MM.1S (cell line): Measurements from ENCODE around the gene ETNK2.

Experiments used
- DNase-seq: peaks from one replicate; pipeline ENCODE4 v3.0.0-alpha.2; 2015
- H2AFZ ChIP-seq: fragments of 300-600 bp; sonication (generic); 2 replicates; pipeline ENCODE4 v1.6.0; 2016; ENCODE audit warnings: antibody characterized with exemption, low read length
- H3F3A ChIP-seq: fragments of 300-600 bp; sonication (generic); 2 replicates; pipeline ENCODE4 v1.6.1; 2016; ENCODE audit warnings: mild to moderate bottlenecking, antibody characterized with exemption, low read length, moderate library complexity, mixed read lengths; ENCODE audit not compliant: insufficient read depth
- H3K27ac ChIP-seq: fragments of 300-600 bp; sonication (generic); 2 replicates; pipeline ENCODE4 v1.5.1; 2016; ENCODE audit warnings: mild to moderate bottlenecking, low read length
- H3K27me3 ChIP-seq: fragments of 300-600 bp; sonication (generic); replicated peaks from 2 replicates; pipeline ENCODE4 v1.6.0; 2016; ENCODE audit warnings: low read length; ENCODE audit not compliant: insufficient read depth
- H3K36me3 ChIP-seq: fragments of 300-600 bp; sonication (generic); replicated peaks from 2 replicates; pipeline ENCODE4 v1.6.1; 2016; ENCODE audit warnings: mild to moderate bottlenecking, low read length, mixed read lengths; ENCODE audit not compliant: insufficient read depth
- H3K4me1 ChIP-seq: fragments of 300-600 bp; sonication (generic); 2 replicates; pipeline ENCODE4 v1.6.1; 2016; ENCODE audit warnings: low read length, mixed read lengths
- H3K4me2 ChIP-seq: fragments of 300-600 bp; sonication (generic); 2 replicates; pipeline ENCODE4 v1.6.0; 2016; ENCODE audit warnings: low read depth, low read length
- H3K4me3 ChIP-seq: fragments of 300-600 bp; sonication (generic); 2 replicates; pipeline ENCODE4 v1.5.1; 2016; ENCODE audit warnings: low read length, mixed read lengths
- H3K79me2 ChIP-seq: fragments of 300-600 bp; sonication (generic); 2 replicates; pipeline ENCODE4 v1.6.1; 2016; ENCODE audit warnings: mixed run types, low read length, mixed read lengths
- H3K9ac ChIP-seq: fragments of 300-600 bp; sonication (generic); 2 replicates; pipeline ENCODE4 v1.6.1; 2016; ENCODE audit warnings: low read length, mixed read lengths
- H3K9me2 ChIP-seq: fragments of 300-600 bp; sonication (generic); replicated peaks from 2 replicates; pipeline ENCODE4 v1.6.1; 2016; ENCODE audit warnings: mild to moderate bottlenecking, low read length, mixed read lengths; ENCODE audit not compliant: insufficient read depth
- H3K9me3 ChIP-seq: fragments of 300-600 bp; sonication (generic); replicated peaks from 2 replicates; pipeline ENCODE4 v1.6.1; 2016; ENCODE audit warnings: mild to moderate bottlenecking, low read length, mixed read lengths; ENCODE audit not compliant: insufficient read depth
- H4K20me1 ChIP-seq: fragments of 300-600 bp; sonication (generic); 2 replicates; pipeline ENCODE4 v1.6.1; 2016; ENCODE audit warnings: mild to moderate bottlenecking, low read length, moderate library complexity, mixed read lengths; ENCODE audit not compliant: insufficient read depth
- CTCF ChIP-seq: fragments of 300-600 bp; sonication (generic); IDR thresholded peaks from 2 replicates; pipeline ENCODE4 v1.5.1; 2016; ENCODE audit warnings: antibody characterized with exemption, low read length, mixed read lengths
- EZH2 ChIP-seq: fragments of 300-600 bp; sonication (generic); optimal IDR thresholded peaks from 2 replicates; pipeline ENCODE3; 2017; ENCODE audit warnings: low read depth, mild to moderate bottlenecking, antibody characterized with exemption, low read length, mixed read lengths
- EZH2phosphoT487 ChIP-seq: fragments of 300-600 bp; sonication (generic); IDR thresholded peaks from 2 replicates; pipeline ENCODE4 v1.6.1; 2018; ENCODE audit warnings: antibody characterized with exemption, low read length

ETNK2 gene

GRCh38 chr1:204178487-204179281 is 26.8 kb upstream of the ETNK2 start:
- H3K9ac ChIP-seq, result no peak overlapping the region
- no peak overlapping the region for H3K4me2 ChIP-seq
- H3K36me3 ChIP-seq, result no peaks in the 10 kb centered on the region
- H3K79me2 ChIP-seq, result no peaks in the 10 kb centered on the region
- H3K9me2 ChIP-seq, result no peaks in the 10 kb centered on the region
- H3K9me3 ChIP-seq, result no peaks in the 10 kb centered on the region
- no peaks in the 10 kb centered on the region for H3F3A ChIP-seq
- TF ChIP-seq EZH2phosphoT487, result no peak
- TF ChIP-seq CTCF, result no peak
- no peak for TF ChIP-seq EZH2
- peaks cover 15% of the 10 kb centered on the region; the same call in 1 of the 2 replicates for H3K27me3 ChIP-seq
- no peak overlapping the region for H3K27ac ChIP-seq
- H3K4me1 ChIP-seq, result no peaks in the 10 kb centered on the region
- H3K4me3 ChIP-seq, result no peak overlapping the region
- no peaks in the 10 kb centered on the region for H4K20me1 ChIP-seq
- no peak for DNase-seq
- no peak overlapping the region for H2AFZ ChIP-seq

DNA sequence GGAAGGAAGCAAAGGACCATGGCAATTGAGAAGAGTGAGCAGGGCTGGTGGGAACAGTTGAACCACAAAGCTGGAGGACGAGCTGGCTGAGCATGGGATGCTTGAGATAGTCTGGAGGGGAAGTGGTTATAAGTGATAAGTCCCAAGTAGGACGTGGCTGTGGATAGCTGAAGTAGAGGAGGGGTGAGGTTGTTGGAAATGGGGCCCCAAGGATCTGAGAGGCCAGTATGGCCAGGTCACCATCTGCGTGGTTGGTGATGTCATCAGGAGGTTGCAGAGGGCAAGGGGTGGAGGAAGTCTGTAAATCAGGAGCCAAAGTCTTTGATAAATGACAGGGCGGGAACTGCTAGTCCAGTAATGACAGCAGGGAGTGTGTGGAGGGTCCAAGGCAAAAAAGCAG is 25.3 kb upstream of the ETNK2 start:
- H3K27me3 ChIP-seq, result peaks cover 8% of the 10 kb centered on the region; the same call in 1 of the 2 replicates
- H2AFZ ChIP-seq, result no peak overlapping the region
- no peak for DNase-seq
- no peaks in the 10 kb centered on the region for H3K9me2 ChIP-seq
- H3K4me3 ChIP-seq, result no peak overlapping the region
- no peaks in the 10 kb centered on the region for H3K9me3 ChIP-seq
- no peaks in the 10 kb centered on the region for H3F3A ChIP-seq
- H3K4me1 ChIP-seq, result no peaks in the 10 kb centered on the region
- H3K79me2 ChIP-seq, result no peaks in the 10 kb centered on the region
- no peak overlapping the region for H3K4me2 ChIP-seq
- H3K9ac ChIP-seq, result no peak overlapping the region
- H3K27ac ChIP-seq, result no peak overlapping the region
- TF ChIP-seq EZH2phosphoT487 (no peak), EZH2 (no peak), CTCF (no peak)
- no peaks in the 10 kb centered on the region for H3K36me3 ChIP-seq
- no peaks in the 10 kb centered on the region for H4K20me1 ChIP-seq

GRCh38 chr1:204176049-204176448 is 24.2 kb upstream of the ETNK2 start:
- H3K27me3 ChIP-seq, result peaks cover 8% of the 10 kb centered on the region; the same call in 1 of the 2 replicates
- no peaks in the 10 kb centered on the region for H3F3A ChIP-seq
- H3K9me3 ChIP-seq, result no peaks in the 10 kb centered on the region
- H3K4me2 ChIP-seq, result no peak overlapping the region
- H3K79me2 ChIP-seq, result no peaks in the 10 kb centered on the region
- H3K9me2 ChIP-seq, result no peaks in the 10 kb centered on the region
- no peak overlapping the region for H3K27ac ChIP-seq
- DNase-seq, result no peak
- H3K9ac ChIP-seq, result no peak overlapping the region
- H2AFZ ChIP-seq, result no peak overlapping the region
- no peak for TF ChIP-seq EZH2
- no peak for TF ChIP-seq EZH2phosphoT487
- no peak for TF ChIP-seq CTCF
- H3K36me3 ChIP-seq, result no peaks in the 10 kb centered on the region
- H4K20me1 ChIP-seq, result no peaks in the 10 kb centered on the region
- no peaks in the 10 kb centered on the region for H3K4me1 ChIP-seq
- H3K4me3 ChIP-seq, result no peak overlapping the region
